ENCODE measurements around the gene MRPL20. TPM values are rescaled to one million over a fixed set of nuclear protein-coding genes. Genes with fewer than 3 reads are reported as not detected.

The MRPL20 gene
- total and polyA plus RNA-seq, 9 of the 15 experiments (the other 6 are each of a cell fraction or from before 2014, with no cell fraction given): 180 to 671 (median 229) TPM

- no peak for TF ChIP-seq POLR2AphosphoS5 (IDR thresholded peaks at IDR 0.05; ENCODE audit: control insufficient read depth, insufficient read depth, low read depth, low read length)
- no peak for TF ChIP-seq E2F8 (IDR thresholded peaks at IDR 0.05; ENCODE audit: low read depth, partially characterized antibody)
- no peak for TF ChIP-seq NFRKB (IDR thresholded peaks at IDR 0.05; ENCODE audit: low read depth)
- TF ChIP-seq NR0B1 (IDR thresholded peaks at IDR 0.05; ENCODE audit: partially characterized antibody): no peak
- no peak for TF ChIP-seq ZNF347 (CRISPR knock-in tag; IDR thresholded peaks at IDR 0.05; ENCODE audit: low read depth)
Observed at GRCh38 chr1:1423245-1423597, 16.1 kb upstream of the MRPL20 start (continued).
